ENCODE measurements around the gene C8A.

The C8A gene

GRCh38 chr1:56845343-56845742 is 9.3 kb upstream of the C8A start:
- no peaks in the 10 kb centered on the region for H3K36me3 Mint-ChIP-seq (ENCODE audit: insufficient read depth)
- peaks cover 5% of the 10 kb centered on the region for H3K4me1 Mint-ChIP-seq
- peaks cover 5% of the 10 kb centered on the region for H3K9me3 Mint-ChIP-seq
- peaks cover 41% of the 10 kb centered on the region for H3K27me3 Mint-ChIP-seq
- H3K27ac Mint-ChIP-seq (ENCODE audit: low read depth), result no peak overlapping the region
- no peak overlapping the region for H3K4me3 Mint-ChIP-seq
- ATAC-seq (replicated peaks; ENCODE audit: extremely low read depth, poor library complexity, severe bottlenecking) (no peak), DNase-seq (ENCODE audit: low spot score in 2 of 2) (no peak)

GRCh38 chr1:56849750-56850149 is 4.8 kb upstream of the C8A start:
- H3K27ac Mint-ChIP-seq (ENCODE audit: low read depth), result no peak overlapping the region
- H3K27me3 Mint-ChIP-seq, result peaks cover 47% of the 10 kb centered on the region
- H3K9me3 Mint-ChIP-seq, result peaks cover 5% of the 10 kb centered on the region
- no peaks in the 10 kb centered on the region for H3K36me3 Mint-ChIP-seq (ENCODE audit: insufficient read depth)
- H3K4me1 Mint-ChIP-seq, result peaks cover 5% of the 10 kb centered on the region
- no peak overlapping the region for H3K4me3 Mint-ChIP-seq
- no peak for DNase-seq (ENCODE audit: low spot score in 2 of 2)
- ATAC-seq (replicated peaks; ENCODE audit: extremely low read depth, poor library complexity, severe bottlenecking), result no peak

GRCh38 chr1:56850411-56850810 is 4.2 kb upstream of the C8A start:
- Mint-ChIP-seq H3K36me3 (ENCODE audit: insufficient read depth) (no peaks in the 10 kb centered on the region), H3K4me1 (peaks cover 5% of the 10 kb centered on the region), H3K27me3 (peaks cover 44% of the 10 kb centered on the region), H3K4me3 (no peak overlapping the region), H3K9me3 (peaks cover 5% of the 10 kb centered on the region), H3K27ac (ENCODE audit: low read depth) (no peak overlapping the region)
- no peak for ATAC-seq (replicated peaks; ENCODE audit: extremely low read depth, poor library complexity, severe bottlenecking)
- DNase-seq (ENCODE audit: low spot score in 2 of 2), result no peak

GRCh38 chr1:56850922-56851321 is 3.7 kb upstream of the C8A start:
- no peak for ATAC-seq (replicated peaks; ENCODE audit: extremely low read depth, poor library complexity, severe bottlenecking)
- no peak overlapping the region for H3K27ac Mint-ChIP-seq (ENCODE audit: low read depth)
- no peak overlapping the region for H3K4me3 Mint-ChIP-seq
- H3K4me1 Mint-ChIP-seq, result peaks cover 2% of the 10 kb centered on the region
- no peaks in the 10 kb centered on the region for H3K36me3 Mint-ChIP-seq (ENCODE audit: insufficient read depth)
- peaks cover 39% of the 10 kb centered on the region for H3K27me3 Mint-ChIP-seq
- peaks cover 1% of the 10 kb centered on the region for H3K9me3 Mint-ChIP-seq
- DNase-seq (ENCODE audit: low spot score in 2 of 2), result no peak

- Mint-ChIP-seq H3K36me3 (ENCODE audit: insufficient read depth) (no peaks in the 10 kb centered on the region), H3K4me3 (no peak overlapping the region), H3K27ac (ENCODE audit: low read depth) (no peak overlapping the region), H3K27me3 (peaks cover 29% of the 10 kb centered on the region), H3K4me1 (no peaks in the 10 kb centered on the region), H3K9me3 (no peaks in the 10 kb centered on the region)
- DNase-seq (ENCODE audit: low spot score in 2 of 2), result no peak
- no peak for ATAC-seq (replicated peaks; ENCODE audit: extremely low read depth, poor library complexity, severe bottlenecking)
These were observed 2.1 kb upstream of the C8A start for GRCh38 chr1:56852476-56852875.

GRCh38 chr1:56855190-56855589 is 593 bp downstream of the C8A start:
- Mint-ChIP-seq H3K36me3 (ENCODE audit: insufficient read depth) (no peaks in the 10 kb centered on the region), H3K27ac (ENCODE audit: low read depth) (no peak overlapping the region), H3K4me1 (no peaks in the 10 kb centered on the region), H3K27me3 (peaks cover 23% of the 10 kb centered on the region), H3K4me3 (no peak overlapping the region), H3K9me3 (peaks cover under 1% of the 10 kb centered on the region)
- ATAC-seq (replicated peaks; ENCODE audit: extremely low read depth, poor library complexity, severe bottlenecking) (no peak), DNase-seq (ENCODE audit: low spot score in 2 of 2) (no peak)

GRCh38 chr1:56856186-56856585 is 1.6 kb downstream of the C8A start:
- H3K27me3 Mint-ChIP-seq, result peaks cover 25% of the 10 kb centered on the region
- no peak for ATAC-seq (replicated peaks; ENCODE audit: extremely low read depth, poor library complexity, severe bottlenecking)
- no peak overlapping the region for H3K4me3 Mint-ChIP-seq
- H3K4me1 Mint-ChIP-seq, result no peaks in the 10 kb centered on the region
- H3K27ac Mint-ChIP-seq (ENCODE audit: low read depth), result no peak overlapping the region
- no peaks in the 10 kb centered on the region for H3K36me3 Mint-ChIP-seq (ENCODE audit: insufficient read depth)
- H3K9me3 Mint-ChIP-seq, result peaks cover 6% of the 10 kb centered on the region
- no peak for DNase-seq (ENCODE audit: low spot score in 2 of 2)

GRCh38 chr1:56859287-56859686 is 4.7 kb downstream of the C8A start:
- DNase-seq (ENCODE audit: low spot score in 2 of 2) (no peak), ATAC-seq (replicated peaks; ENCODE audit: extremely low read depth, poor library complexity, severe bottlenecking) (no peak)
- Mint-ChIP-seq H3K9me3 (peaks cover 6% of the 10 kb centered on the region), H3K27me3 (peaks cover 19% of the 10 kb centered on the region), H3K4me1 (no peaks in the 10 kb centered on the region), H3K4me3 (no peak overlapping the region), H3K27ac (ENCODE audit: low read depth) (no peak overlapping the region), H3K36me3 (ENCODE audit: insufficient read depth) (no peaks in the 10 kb centered on the region)

GRCh38 chr1:56863265-56863992 is 8.8 kb downstream of the C8A start:
- Mint-ChIP-seq H3K9me3 (peaks cover 6% of the 10 kb centered on the region), H3K36me3 (ENCODE audit: insufficient read depth) (no peaks in the 10 kb centered on the region), H3K4me3 (no peak overlapping the region), H3K27ac (ENCODE audit: low read depth) (no peak overlapping the region), H3K27me3 (peaks cover 33% of the 10 kb centered on the region), H3K4me1 (no peaks in the 10 kb centered on the region)
- DNase-seq (ENCODE audit: low spot score in 2 of 2) (no peak), ATAC-seq (replicated peaks; ENCODE audit: extremely low read depth, poor library complexity, severe bottlenecking) (no peak)

- DNase-seq (ENCODE audit: low spot score in 2 of 2), result no peak
These were observed 9.8 kb downstream of the C8A start for GRCh38 chr1:56864430-56864829.

GRCh38 chr1:56866656-56867055 is 12.1 kb downstream of the C8A start:
- no peak for ATAC-seq (replicated peaks; ENCODE audit: extremely low read depth, poor library complexity, severe bottlenecking)
- H3K27me3 Mint-ChIP-seq, result peaks cover 43% of the 10 kb centered on the region
- no peaks in the 10 kb centered on the region for H3K36me3 Mint-ChIP-seq (ENCODE audit: insufficient read depth)
- no peaks in the 10 kb centered on the region for H3K9me3 Mint-ChIP-seq
- no peak overlapping the region for H3K4me3 Mint-ChIP-seq
- no peaks in the 10 kb centered on the region for H3K4me1 Mint-ChIP-seq
- H3K27ac Mint-ChIP-seq (ENCODE audit: low read depth), result no peak overlapping the region
- no peak for DNase-seq (ENCODE audit: low spot score in 2 of 2)

More at GRCh38 chr1:56864430-56864829, 9.8 kb downstream of the C8A start:
- no peak for ATAC-seq (replicated peaks; ENCODE audit: extremely low read depth, poor library complexity, severe bottlenecking)
- peaks cover 6% of the 10 kb centered on the region for H3K9me3 Mint-ChIP-seq
- no peak overlapping the region for H3K27ac Mint-ChIP-seq (ENCODE audit: low read depth)
- no peaks in the 10 kb centered on the region for H3K36me3 Mint-ChIP-seq (ENCODE audit: insufficient read depth)
- no peaks in the 10 kb centered on the region for H3K4me1 Mint-ChIP-seq
- no peak overlapping the region for H3K4me3 Mint-ChIP-seq
- H3K27me3 Mint-ChIP-seq, result peaks cover 38% of the 10 kb centered on the region

- Mint-ChIP-seq H3K27ac (ENCODE audit: low read depth) (no peak overlapping the region), H3K9me3 (no peaks in the 10 kb centered on the region), H3K27me3 (peaks cover 43% of the 10 kb centered on the region), H3K4me1 (no peaks in the 10 kb centered on the region), H3K36me3 (ENCODE audit: insufficient read depth) (no peaks in the 10 kb centered on the region), H3K4me3 (no peak overlapping the region)
- DNase-seq (ENCODE audit: low spot score in 2 of 2) (no peak), ATAC-seq (replicated peaks; ENCODE audit: extremely low read depth, poor library complexity, severe bottlenecking) (no peak)
These were observed 12.9 kb downstream of the C8A start for GRCh38 chr1:56867491-56867890.

GRCh38 chr1:56868761-56869160 is 14.2 kb downstream of the C8A start:
- H3K27me3 Mint-ChIP-seq, result peaks cover 38% of the 10 kb centered on the region
- H3K4me3 Mint-ChIP-seq, result no peak overlapping the region
- no peaks in the 10 kb centered on the region for H3K4me1 Mint-ChIP-seq
- ATAC-seq (replicated peaks; ENCODE audit: extremely low read depth, poor library complexity, severe bottlenecking) (no peak), DNase-seq (ENCODE audit: low spot score in 2 of 2) (no peak)
- H3K27ac Mint-ChIP-seq (ENCODE audit: low read depth), result no peak overlapping the region
- H3K36me3 Mint-ChIP-seq (ENCODE audit: insufficient read depth), result no peaks in the 10 kb centered on the region
- H3K9me3 Mint-ChIP-seq, result no peaks in the 10 kb centered on the region

All from central memory CD8-positive, alpha-beta T cell (primary cell).